ENCODE measurements around the gene SPN. TPM values are rescaled to one million over a fixed set of nuclear protein-coding genes. Genes with fewer than 3 reads are reported as not detected.
A peak's percentile ranks its signal among the peaks of the same experiment; 100 is the strongest.
"Not testable (repeated sequence)": the region's sequence is repeated elsewhere in the genome, so short reads cannot be mapped to it uniquely, and the experiment has no call there.

The SPN gene
- 1 to 10 TPM; 2.2 to 3.4 (median 2.7) TPM for polyA plus RNA-seq (ENCODE audit: insufficient read length in 4 of 4)

- DNase-seq (ENCODE audit: low read depth in 4 of 4, low spot score in 3 of 4): no peak
Measured at GRCh38 chr16:29663016-29663806, at the start of gene SPN. SPN (plus strand) TSS chr16:29663247; CDS start chr16:29663729, 482 bp downstream.

- DNase-seq (ENCODE audit: low read depth in 4 of 4, low spot score in 3 of 4): peak in 2 of 4 donors; percentile 49 to 66
Measured at GRCh38 chr16:29613307-29614057, 49.6 kb upstream of the SPN start.

- not testable (repeated sequence) for DNase-seq (ENCODE audit: low read depth in 4 of 4, low spot score in 3 of 4)
Measured at GRCh38 chr16:29614691-29615314, 48.2 kb upstream of the SPN start.

GRCh38 chr16:29616127-29616526, 46.9 kb upstream of the SPN start:
- DNase-seq (ENCODE audit: low read depth in 4 of 4, low spot score in 3 of 4): not testable (repeated sequence)

GRCh38 chr16:29620591-29620990, 42.5 kb upstream of the SPN start:
- DNase-seq (ENCODE audit: low read depth in 4 of 4, low spot score in 3 of 4): not testable (repeated sequence)

GRCh38 chr16:29622738-29623137, 40.3 kb upstream of the SPN start:
- not testable (repeated sequence) for DNase-seq (ENCODE audit: low read depth in 4 of 4, low spot score in 3 of 4)

- not testable (repeated sequence) for DNase-seq (ENCODE audit: low read depth in 4 of 4, low spot score in 3 of 4)
Measured at GRCh38 chr16:29623253-29623652, 39.8 kb upstream of the SPN start.

- not testable (repeated sequence) for DNase-seq (ENCODE audit: low read depth in 4 of 4, low spot score in 3 of 4)
Measured at GRCh38 chr16:29625114-29625513, 37.9 kb upstream of the SPN start.

- DNase-seq (ENCODE audit: low read depth in 4 of 4, low spot score in 3 of 4): not testable (repeated sequence)
Measured at GRCh38 chr16:29626778-29627331, 36.2 kb upstream of the SPN start.

- DNase-seq (ENCODE audit: low read depth in 4 of 4, low spot score in 3 of 4): not testable (repeated sequence)
Measured at GRCh38 chr16:29627661-29628075, 35.4 kb upstream of the SPN start.

GRCh38 chr16:29628707-29629106, 34.3 kb upstream of the SPN start:
- DNase-seq (ENCODE audit: low read depth in 4 of 4, low spot score in 3 of 4): not testable (repeated sequence)

GRCh38 chr16:29629318-29629717, 33.7 kb upstream of the SPN start:
- DNase-seq (ENCODE audit: low read depth in 4 of 4, low spot score in 3 of 4): not testable (repeated sequence)

GRCh38 chr16:29631658-29632057, 31.4 kb upstream of the SPN start:
- DNase-seq (ENCODE audit: low read depth in 4 of 4, low spot score in 3 of 4): not testable (repeated sequence)

- not testable (repeated sequence) for DNase-seq (ENCODE audit: low read depth in 4 of 4, low spot score in 3 of 4)
Measured at GRCh38 chr16:29635902-29636301, 27.1 kb upstream of the SPN start.

GRCh38 chr16:29636368-29636767, 26.7 kb upstream of the SPN start:
- DNase-seq (ENCODE audit: low read depth in 4 of 4, low spot score in 3 of 4): not testable (repeated sequence)

- DNase-seq (ENCODE audit: low read depth in 4 of 4, low spot score in 3 of 4): not testable (repeated sequence)
Measured at GRCh38 chr16:29638751-29639150, 24.3 kb upstream of the SPN start.

- no peak for DNase-seq (ENCODE audit: low read depth in 4 of 4, low spot score in 3 of 4)
Measured at GRCh38 chr16:29641561-29641960, 21.5 kb upstream of the SPN start.

GRCh38 chr16:29643596-29643995, 19.5 kb upstream of the SPN start:
- no peak for DNase-seq (ENCODE audit: low read depth in 4 of 4, low spot score in 3 of 4)

GRCh38 chr16:29644338-29644857, 18.6 kb upstream of the SPN start:
- no peak for DNase-seq (ENCODE audit: low read depth in 4 of 4, low spot score in 3 of 4)

- DNase-seq (ENCODE audit: low read depth in 4 of 4, low spot score in 3 of 4): no peak
Measured at GRCh38 chr16:29644973-29645693, 17.9 kb upstream of the SPN start.
